IPS-20b (cell line): ENCODE data around the gene SHANK3.

Experiments
- H3K27ac ChIP-seq: one replicate; pipeline ENCODE4 v1.5.1; 2013; ENCODE audit warnings: low read length
- H3K27me3 ChIP-seq: 2 replicates; pipeline ENCODE4 v1.6.1; 2013; ENCODE audit warnings: mild to moderate bottlenecking, low read length, inconsistent platforms; ENCODE audit not compliant: insufficient read depth
- H3K36me3 ChIP-seq: 2 replicates; pipeline ENCODE4 v1.6.1; 2013; ENCODE audit warnings: low read depth, mild to moderate bottlenecking, inconsistent platforms, low read length, moderate library complexity; ENCODE audit not compliant: insufficient read depth
- H3K4me1 ChIP-seq: 2 replicates; pipeline ENCODE4 v1.6.1; 2013; ENCODE audit warnings: mild to moderate bottlenecking, control low read depth, inconsistent platforms, low read length, moderate library complexity; ENCODE audit not compliant: insufficient read depth
- H3K4me3 ChIP-seq: 2 replicates; pipeline ENCODE4 v1.5.1; 2013; ENCODE audit warnings: mild to moderate bottlenecking, low read length, inconsistent platforms
- H3K9ac ChIP-seq: 2 replicates; pipeline ENCODE4 v1.6.1; 2013; ENCODE audit warnings: low read depth, mild to moderate bottlenecking, inconsistent platforms, low read length, moderate library complexity
- H3K9me3 ChIP-seq: 2 replicates; pipeline ENCODE4 v1.6.1; 2013; ENCODE audit warnings: mild to moderate bottlenecking, low read depth, low read length, inconsistent platforms; ENCODE audit not compliant: insufficient read depth

The SHANK3 gene

DNA sequence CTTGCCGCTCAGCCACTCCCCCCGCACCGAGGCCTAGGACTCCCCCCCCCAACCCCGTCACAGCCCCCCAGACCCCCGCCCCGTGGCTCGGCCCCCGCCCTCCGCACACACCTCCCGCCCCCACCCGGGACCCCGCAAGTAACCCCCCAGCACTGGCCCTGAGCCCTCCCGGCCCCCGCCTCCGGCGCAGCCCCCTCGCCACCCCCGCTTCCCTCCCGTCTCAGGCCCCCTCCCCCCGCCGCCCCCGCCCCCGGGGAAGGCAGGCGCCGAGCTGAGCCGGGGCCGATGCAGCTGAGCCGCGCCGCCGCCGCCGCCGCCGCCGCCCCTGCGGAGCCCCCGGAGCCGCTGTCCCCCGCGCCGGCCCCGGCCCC lies 1.5 kb downstream of the SHANK3 start:
- H3K4me3 ChIP-seq: no peak overlapping the region; the same call in 1 of the 2 replicates
- H3K36me3 ChIP-seq: no peaks in the 10 kb centered on the region
- peaks cover 7% of the 10 kb centered on the region; the same call in 1 of the 2 replicates for H3K4me1 ChIP-seq
- peaks cover 36% of the 10 kb centered on the region for H3K27me3 ChIP-seq
- no peak overlapping the region for H3K9ac ChIP-seq
- no peak overlapping the region for H3K27ac ChIP-seq
- H3K9me3 ChIP-seq: no peaks in the 10 kb centered on the region

DNA sequence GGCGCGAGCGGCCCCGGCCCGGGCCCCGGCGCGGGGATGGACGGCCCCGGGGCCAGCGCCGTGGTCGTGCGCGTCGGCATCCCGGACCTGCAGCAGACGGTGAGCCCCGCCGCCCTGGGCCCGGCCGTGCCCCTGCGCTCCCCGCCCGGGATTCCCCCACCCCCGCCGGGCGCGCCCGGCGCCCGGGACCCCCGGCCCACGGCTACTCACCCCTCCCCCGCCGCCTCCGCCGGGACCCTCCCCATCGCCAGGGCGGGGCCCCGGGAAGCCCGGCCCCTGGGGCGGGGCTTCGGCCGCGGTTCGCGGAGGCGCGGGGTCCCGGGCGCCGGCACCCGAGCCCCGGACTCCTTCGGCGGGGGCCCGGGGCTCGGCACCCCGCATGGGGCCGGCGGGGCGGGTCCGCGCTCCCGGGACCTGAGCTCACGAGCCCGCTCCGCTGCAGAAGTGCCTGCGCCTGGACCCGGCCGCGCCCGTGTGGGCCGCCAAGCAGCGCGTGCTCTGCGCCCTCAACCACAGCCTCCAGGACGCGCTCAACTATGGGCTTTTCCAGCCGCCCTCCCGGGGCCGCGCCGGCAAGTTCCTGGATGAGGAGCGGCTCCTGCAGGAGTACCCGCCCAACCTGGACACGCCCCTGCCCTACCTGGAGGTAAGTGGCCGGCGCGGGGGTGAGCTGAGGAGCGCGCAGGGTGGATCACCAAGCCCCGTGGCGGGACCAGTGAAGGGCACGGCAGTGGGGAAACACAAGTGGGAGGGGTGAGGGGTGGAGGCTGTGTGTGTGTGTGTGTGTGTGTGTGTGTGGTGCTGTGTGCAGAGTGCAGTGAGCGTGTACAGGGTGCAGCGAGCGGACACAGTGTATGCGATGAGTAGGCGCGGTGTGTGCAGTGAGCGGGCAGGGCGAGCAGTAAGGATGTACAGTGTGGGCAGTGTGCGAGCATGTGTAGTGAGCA lies 2.3 kb downstream of the SHANK3 start:
- H3K27ac ChIP-seq: no peak overlapping the region
- no peaks in the 10 kb centered on the region for H3K36me3 ChIP-seq
- H3K4me3 ChIP-seq: peak overlapping the region; percentile 72
- peaks cover 7% of the 10 kb centered on the region; the same call in 1 of the 2 replicates for H3K4me1 ChIP-seq
- peaks cover 36% of the 10 kb centered on the region for H3K27me3 ChIP-seq
- peak overlapping the region; percentile 32; the same call in 1 of the 2 replicates for H3K9ac ChIP-seq
- no peaks in the 10 kb centered on the region for H3K9me3 ChIP-seq

DNA sequence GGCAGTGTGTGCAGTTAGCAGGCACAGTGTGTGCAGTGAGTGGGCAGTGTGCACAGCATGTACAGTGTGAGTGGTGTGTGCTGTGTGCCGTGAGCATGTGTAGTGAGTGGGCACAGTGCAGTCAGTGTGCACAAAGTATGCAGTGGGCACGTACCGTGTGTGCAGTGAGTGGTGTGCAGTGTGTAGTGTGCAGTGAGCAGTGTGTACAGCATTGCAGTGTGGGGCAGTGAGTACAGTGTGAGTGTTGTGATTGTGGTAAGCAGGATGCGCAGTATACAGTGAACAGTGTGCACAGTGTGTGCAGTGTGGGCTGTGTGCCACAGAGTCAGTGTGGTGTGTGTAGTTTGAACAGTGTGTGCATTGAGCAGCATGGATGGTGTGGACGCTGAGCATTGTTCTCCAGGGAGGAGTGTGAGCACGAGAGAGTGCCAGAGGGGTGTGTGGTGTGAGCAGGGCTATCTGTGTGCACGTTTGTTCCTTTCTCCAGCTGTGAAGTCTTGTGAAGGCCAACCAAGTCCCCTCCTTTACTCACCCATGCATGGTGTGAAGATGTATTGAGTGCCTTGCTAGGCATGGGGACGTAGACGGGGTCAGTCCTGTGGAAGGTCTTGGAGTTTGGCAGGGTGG lies 3.0 kb downstream of the SHANK3 start:
- no peaks in the 10 kb centered on the region for H3K9me3 ChIP-seq
- H3K27me3 ChIP-seq: peaks cover 36% of the 10 kb centered on the region
- peaks cover 7% of the 10 kb centered on the region; the same call in 1 of the 2 replicates for H3K4me1 ChIP-seq
- H3K36me3 ChIP-seq: no peaks in the 10 kb centered on the region
- no peak overlapping the region for H3K27ac ChIP-seq
- peak overlapping the region; percentile 32; the same call in 1 of the 2 replicates for H3K9ac ChIP-seq
- peak overlapping the region; percentile 72 for H3K4me3 ChIP-seq

DNA sequence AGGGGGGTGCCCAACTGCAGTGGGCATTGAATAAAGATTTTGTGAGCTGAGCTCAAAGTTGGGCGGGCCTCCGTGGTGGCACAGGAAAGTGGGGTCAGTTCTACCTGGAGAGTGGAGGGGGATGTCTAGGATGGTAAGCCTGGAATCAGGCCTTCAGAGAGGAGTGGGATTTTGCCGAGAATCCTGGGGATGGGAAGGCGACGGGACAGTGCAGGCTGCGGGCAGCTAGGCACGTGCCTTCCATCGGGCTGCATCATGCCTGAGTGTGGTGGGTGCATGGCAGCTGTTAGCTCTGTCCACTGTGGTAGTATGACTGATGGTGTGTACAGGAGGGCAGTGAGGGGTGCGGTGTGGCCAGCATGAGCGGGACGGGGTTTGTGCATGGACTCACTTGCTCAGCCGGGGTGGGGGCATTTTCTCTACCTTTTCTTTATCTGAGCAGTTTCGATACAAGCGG lies 3.6 kb downstream of the SHANK3 start:
- Histone ChIP-seq H3K36me3 (no peaks in the 10 kb centered on the region), H3K4me3 (no peak overlapping the region), H3K9me3 (no peaks in the 10 kb centered on the region), H3K27me3 (peaks cover 36% of the 10 kb centered on the region), H3K9ac (no peak overlapping the region), H3K27ac (no peak overlapping the region), H3K4me1 (peaks cover 7% of the 10 kb centered on the region; the same call in 1 of the 2 replicates)

DNA sequence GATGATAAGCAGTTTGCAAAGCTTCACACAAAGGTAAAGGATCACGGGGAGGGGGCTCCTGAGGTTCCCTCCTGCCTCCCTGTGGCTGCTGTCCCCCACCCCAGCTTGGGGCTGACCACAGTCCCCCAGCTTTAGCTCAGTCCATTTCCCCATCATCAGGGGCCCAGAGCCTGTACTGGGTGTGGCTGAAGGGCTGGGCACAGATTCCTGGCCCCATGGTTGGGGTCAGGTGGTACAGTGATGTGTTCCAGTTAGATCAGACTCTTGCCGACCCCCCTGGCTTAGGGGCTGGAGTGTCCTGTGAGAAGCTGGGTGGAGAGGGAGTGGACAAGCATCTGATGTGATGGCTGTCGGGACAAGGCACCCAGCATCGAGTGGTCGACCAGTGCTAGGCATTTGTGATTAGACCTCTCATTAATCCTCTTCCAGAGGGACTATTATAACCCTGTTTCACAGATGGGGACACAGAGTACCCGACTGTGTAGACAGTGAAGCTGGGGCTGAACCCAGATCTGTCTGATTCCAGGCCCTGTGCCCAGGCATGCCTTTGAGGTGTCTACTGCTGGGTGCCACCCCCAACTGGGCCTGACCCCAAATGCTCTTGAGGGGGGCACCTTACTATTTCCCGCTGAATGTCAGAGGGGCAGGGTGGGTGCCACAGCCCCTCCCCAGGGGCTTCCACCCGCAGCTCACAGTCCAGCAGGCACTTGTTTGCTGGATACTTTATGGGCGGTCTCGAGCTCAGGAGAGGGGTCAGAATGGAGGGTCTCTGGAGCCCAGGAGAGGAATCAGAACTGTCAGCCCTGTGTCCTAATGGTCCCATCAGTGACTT lies 4.3 kb downstream of the SHANK3 start:
- H3K9me3 ChIP-seq: no peaks in the 10 kb centered on the region
- no peak overlapping the region for H3K4me3 ChIP-seq
- no peak overlapping the region for H3K9ac ChIP-seq
- peaks cover 31% of the 10 kb centered on the region for H3K27me3 ChIP-seq
- no peak overlapping the region for H3K27ac ChIP-seq
- no peaks in the 10 kb centered on the region for H3K36me3 ChIP-seq
- H3K4me1 ChIP-seq: peaks cover 7% of the 10 kb centered on the region; the same call in 1 of the 2 replicates

DNA sequence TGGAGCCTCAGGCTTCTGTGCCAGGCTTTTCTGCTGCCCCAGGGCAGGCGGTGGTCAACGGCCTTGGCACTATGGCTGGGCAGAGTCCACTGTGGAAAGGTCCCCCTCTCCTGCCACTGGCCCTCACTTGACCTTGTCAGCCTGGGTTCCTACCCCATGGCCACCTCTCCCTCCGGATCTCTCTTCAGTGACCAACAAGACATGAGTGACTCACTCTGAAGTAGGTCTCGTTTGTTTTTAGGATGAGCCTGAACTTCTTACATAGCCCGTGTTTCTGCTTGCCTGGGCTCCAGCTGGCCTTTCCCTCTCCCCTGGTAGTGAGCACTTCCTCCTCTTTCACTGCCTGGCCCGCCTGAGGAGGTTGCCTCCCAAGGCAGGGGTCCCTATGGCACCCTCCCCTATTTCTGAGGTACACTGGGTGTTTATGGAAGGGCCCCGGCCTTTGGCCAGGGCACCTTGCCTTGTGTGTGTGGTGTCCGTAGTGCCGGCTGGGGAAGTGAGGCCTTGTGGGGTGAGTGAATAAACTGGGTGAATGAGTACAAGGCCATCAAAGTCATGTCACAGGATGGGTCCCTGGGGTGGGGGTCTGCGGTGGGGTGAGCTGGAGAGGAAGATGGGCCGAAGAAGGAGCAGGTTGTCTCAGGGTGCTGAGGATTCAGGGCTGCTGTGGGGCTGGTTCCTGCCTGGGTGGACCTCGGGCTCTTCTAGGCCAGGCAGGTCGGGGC lies 5.0 kb downstream of the SHANK3 start:
- H3K27ac ChIP-seq: no peak overlapping the region
- H3K4me1 ChIP-seq: peaks cover 4% of the 10 kb centered on the region; the same call in 1 of the 2 replicates
- H3K27me3 ChIP-seq: peaks cover 24% of the 10 kb centered on the region
- H3K9ac ChIP-seq: no peak overlapping the region
- no peaks in the 10 kb centered on the region for H3K9me3 ChIP-seq
- no peak overlapping the region for H3K4me3 ChIP-seq
- H3K36me3 ChIP-seq: no peaks in the 10 kb centered on the region

DNA sequence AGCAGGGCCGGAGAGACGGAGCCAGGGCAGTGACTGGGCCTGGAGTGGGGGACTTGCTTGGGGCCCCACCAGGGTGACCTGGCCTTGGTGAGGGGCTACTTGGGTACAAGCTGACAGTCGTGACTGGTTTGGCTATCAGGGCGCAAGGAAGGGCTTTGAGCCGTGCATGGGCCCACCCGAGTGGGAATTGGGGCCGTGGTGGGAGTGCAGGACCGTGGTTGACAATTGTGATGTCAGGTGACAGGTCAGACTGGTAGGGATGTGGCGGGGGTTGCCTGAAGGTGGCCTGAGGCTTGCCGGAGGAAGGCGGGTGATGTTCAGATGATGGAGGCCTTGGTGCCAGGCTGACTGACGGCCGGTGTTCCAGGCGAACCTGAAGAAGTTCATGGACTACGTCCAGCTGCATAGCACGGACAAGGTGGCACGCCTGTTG lies 5.6 kb downstream of the SHANK3 start:
- Histone ChIP-seq H3K4me1 (no peaks in the 10 kb centered on the region), H3K27me3 (peaks cover 20% of the 10 kb centered on the region), H3K9ac (no peak overlapping the region), H3K27ac (no peak overlapping the region), H3K9me3 (no peaks in the 10 kb centered on the region), H3K4me3 (no peak overlapping the region), H3K36me3 (no peaks in the 10 kb centered on the region)

DNA sequence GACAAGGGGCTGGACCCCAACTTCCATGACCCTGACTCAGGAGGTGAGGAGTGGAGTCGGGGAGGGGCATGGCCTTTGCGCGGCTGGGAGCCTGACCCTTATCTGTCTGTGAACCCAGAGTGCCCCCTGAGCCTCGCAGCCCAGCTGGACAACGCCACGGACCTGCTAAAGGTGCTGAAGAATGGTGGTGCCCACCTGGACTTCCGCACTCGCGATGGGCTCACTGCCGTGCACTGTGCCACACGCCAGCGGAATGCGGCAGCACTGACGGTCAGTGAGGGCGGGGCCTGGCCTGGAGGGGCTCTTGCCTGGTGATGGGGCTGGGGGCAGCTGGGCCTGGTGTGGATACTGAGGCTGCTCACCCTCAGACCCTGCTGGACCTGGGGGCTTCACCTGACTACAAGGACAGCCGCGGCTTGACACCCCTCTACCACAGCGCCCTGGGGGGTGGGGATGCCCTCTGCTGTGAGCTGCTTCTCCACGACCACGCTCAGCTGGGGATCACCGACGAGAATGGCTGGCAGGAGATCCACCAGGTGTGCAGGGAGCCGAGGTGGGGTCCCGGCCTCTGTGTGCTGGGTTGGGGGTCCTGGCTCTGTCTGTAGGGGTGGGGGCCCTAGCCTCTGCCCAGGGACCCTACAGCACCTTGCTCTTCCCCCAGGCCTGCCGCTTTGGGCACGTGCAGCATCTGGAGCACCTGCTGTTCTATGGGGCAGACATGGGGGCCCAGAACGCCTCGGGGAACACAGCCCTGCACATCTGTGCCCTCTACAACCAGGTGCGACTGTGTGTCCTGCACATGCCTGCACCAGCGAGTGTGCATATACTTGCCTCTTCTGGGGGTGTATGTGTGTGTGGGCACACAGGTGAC lies 6.3 kb downstream of the SHANK3 start:
- H3K4me3 ChIP-seq: no peak overlapping the region
- no peak overlapping the region for H3K9ac ChIP-seq

DNA sequence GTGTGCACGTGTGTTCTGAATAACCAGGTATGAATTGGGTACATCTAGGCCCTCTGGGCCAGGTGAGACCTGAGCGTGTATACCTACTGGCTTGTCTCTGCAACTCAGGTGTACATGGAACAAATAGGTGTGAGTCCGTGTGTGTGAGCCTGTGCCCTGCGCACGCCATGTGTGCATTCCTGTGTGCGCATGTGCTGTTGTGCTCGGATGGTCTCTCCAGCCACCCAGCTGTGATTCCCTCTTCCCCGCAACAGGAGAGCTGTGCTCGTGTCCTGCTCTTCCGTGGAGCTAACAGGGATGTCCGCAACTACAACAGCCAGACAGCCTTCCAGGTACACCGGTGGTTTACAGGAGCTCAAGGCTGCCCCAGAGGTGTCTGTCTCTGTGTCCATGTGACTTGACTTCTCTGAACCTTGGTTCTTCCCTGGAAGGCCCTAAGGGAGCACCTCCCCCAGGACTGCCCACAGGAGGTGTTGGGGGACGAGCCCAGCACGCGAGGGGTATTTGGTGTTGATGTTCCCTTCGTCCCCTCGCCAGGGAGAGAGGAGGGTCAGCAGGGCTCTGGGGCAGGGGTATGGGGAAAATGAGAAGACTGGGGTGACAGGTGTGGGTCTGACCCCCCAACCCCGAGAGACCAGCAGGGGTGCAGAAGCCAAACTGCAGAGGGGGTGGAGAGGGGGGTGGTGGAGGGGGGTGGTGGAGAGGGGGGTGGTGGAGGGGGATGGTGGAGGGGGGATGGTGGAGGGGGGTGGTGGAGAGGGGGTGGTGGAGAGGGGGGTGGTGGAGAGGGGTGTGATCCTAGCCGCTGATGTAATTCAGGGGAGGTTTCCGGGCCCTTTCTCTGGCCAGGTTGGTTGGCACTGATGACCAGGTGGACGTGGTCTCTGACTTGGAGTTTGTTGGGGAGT lies 10.7 kb downstream of the SHANK3 start:
- no peaks in the 10 kb centered on the region for H3K27me3 ChIP-seq
- no peak overlapping the region for H3K4me3 ChIP-seq
- no peaks in the 10 kb centered on the region for H3K36me3 ChIP-seq
- H3K9ac ChIP-seq: no peak overlapping the region
- no peaks in the 10 kb centered on the region for H3K4me1 ChIP-seq
- no peak overlapping the region for H3K27ac ChIP-seq
- H3K9me3 ChIP-seq: no peaks in the 10 kb centered on the region

More for the DNA sequence above, 6.3 kb downstream of the SHANK3 start:
- Histone ChIP-seq H3K9me3 (no peaks in the 10 kb centered on the region), H3K36me3 (no peaks in the 10 kb centered on the region), H3K4me1 (no peaks in the 10 kb centered on the region), H3K27ac (no peak overlapping the region), H3K27me3 (peaks cover 20% of the 10 kb centered on the region)
